ENCODE results near the gene NME2. TPM values are rescaled to one million over a fixed set of nuclear protein-coding genes. Genes with fewer than 3 reads are reported as not detected.

NME2 gene
- polyA plus RNA-seq, 2 donors: 640 to 840 TPM

DNA sequence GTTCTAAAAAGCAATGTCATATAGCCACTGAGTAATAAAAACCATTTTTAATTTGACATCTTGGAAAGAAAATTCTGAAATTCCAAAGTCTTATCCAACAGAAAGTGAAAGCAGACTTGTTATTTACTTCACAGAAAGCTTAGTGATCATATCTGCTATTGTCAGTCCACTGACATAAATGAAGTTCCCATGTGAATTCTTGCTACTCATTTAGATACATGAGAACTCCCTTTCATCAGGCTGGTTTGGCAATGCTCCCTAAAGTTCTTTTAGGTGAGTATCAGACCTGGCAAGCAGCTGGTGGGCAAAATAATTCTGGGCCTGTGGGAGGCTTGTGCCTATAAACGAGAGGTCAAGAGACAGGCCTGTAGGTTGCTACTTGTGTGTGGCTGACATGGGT, 23.4 kb downstream of the NME2 start:
- Histone ChIP-seq H3K27me3 (ENCODE audit: control insufficient read depth in 1 of 2, insufficient read depth in 2 of 2, low read length in 2 of 2) (no peaks in the 10 kb centered on the region), H3K36me3 (ENCODE audit: control insufficient read depth in 2 of 2, insufficient read depth in 2 of 2, low read length in 1 of 2) (peaks cover 0 to 12% of the 10 kb centered on the region in 2 donors), H3K4me3 (ENCODE audit: low read depth in 1 of 2, low read length in 2 of 2) (no peak overlapping the region), H3K4me1 (ENCODE audit: control insufficient read depth in 2 of 2, insufficient read depth in 2 of 2, low read length in 1 of 2) (no peaks in the 10 kb centered on the region), H3K9me3 (ENCODE audit: control insufficient read depth in 2 of 2, insufficient read depth in 1 of 2, low read depth in 1 of 2, low read length in 1 of 2) (no peaks in the 10 kb centered on the region), H3K27ac (ENCODE audit: low read depth in 2 of 2, low read length in 1 of 2) (no peak overlapping the region)
- 70 to 79% methylated on average over 1 of the region's 1 CpG for WGBS, 2 donors

GRCh38 chr17:51191895-51192294, 25.7 kb downstream of the NME2 start:
- H3K27me3 ChIP-seq (ENCODE audit: control insufficient read depth in 1 of 2, insufficient read depth in 2 of 2, low read length in 2 of 2): no peaks in the 10 kb centered on the region
- H3K27ac ChIP-seq (ENCODE audit: low read depth in 2 of 2, low read length in 1 of 2): no peak overlapping the region
- no peaks in the 10 kb centered on the region for H3K9me3 ChIP-seq (ENCODE audit: control insufficient read depth in 2 of 2, insufficient read depth in 1 of 2, low read depth in 1 of 2, low read length in 1 of 2)
- 80 to 87% methylated on average over 2 of the region's 2 CpGs for WGBS, 2 donors
- H3K4me1 ChIP-seq (ENCODE audit: control insufficient read depth in 2 of 2, insufficient read depth in 2 of 2, low read length in 1 of 2): no peaks in the 10 kb centered on the region
- no peak overlapping the region for H3K4me3 ChIP-seq (ENCODE audit: low read depth in 1 of 2, low read length in 2 of 2)
- peaks cover 0 to 10% of the 10 kb centered on the region in 2 donors for H3K36me3 ChIP-seq (ENCODE audit: control insufficient read depth in 2 of 2, insufficient read depth in 2 of 2, low read length in 1 of 2)

GRCh38 chr17:51197754-51198153, 31.5 kb downstream of the NME2 start:
- peaks cover 5 to 18% of the 10 kb centered on the region in 2 donors for H3K36me3 ChIP-seq (ENCODE audit: control insufficient read depth in 2 of 2, insufficient read depth in 2 of 2, low read length in 1 of 2)
- no peak overlapping the region for H3K4me3 ChIP-seq (ENCODE audit: low read depth in 1 of 2, low read length in 2 of 2)
- no peaks in the 10 kb centered on the region for H3K9me3 ChIP-seq (ENCODE audit: control insufficient read depth in 2 of 2, insufficient read depth in 1 of 2, low read depth in 1 of 2, low read length in 1 of 2)
- WGBS, 2 donors: 98% methylated on average over 4 of the region's 4 CpGs
- H3K27me3 ChIP-seq (ENCODE audit: control insufficient read depth in 1 of 2, insufficient read depth in 2 of 2, low read length in 2 of 2): no peaks in the 10 kb centered on the region
- no peak overlapping the region for H3K27ac ChIP-seq (ENCODE audit: low read depth in 2 of 2, low read length in 1 of 2)
- H3K4me1 ChIP-seq (ENCODE audit: control insufficient read depth in 2 of 2, insufficient read depth in 2 of 2, low read length in 1 of 2): no peaks in the 10 kb centered on the region

DNA sequence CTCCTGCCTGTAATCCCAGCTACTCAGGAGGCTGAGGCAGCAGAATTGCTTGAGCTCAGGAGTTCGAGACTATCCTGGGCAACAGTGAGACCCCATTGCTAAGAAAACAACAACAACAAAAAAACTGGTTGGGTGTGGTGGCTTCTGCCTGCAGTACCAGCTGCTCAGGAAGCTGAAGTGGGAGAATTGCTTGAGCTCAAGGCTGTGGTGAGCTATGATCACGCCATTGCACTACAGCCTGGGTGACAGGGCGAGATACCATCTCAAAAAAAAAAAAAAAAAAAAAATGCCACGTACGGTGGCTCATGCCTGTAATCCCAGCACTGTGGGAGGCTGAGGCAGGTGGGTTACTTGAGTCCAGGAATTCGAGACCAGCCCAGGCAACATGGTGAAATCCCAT, 34.1 kb downstream of the NME2 start:
- H3K4me1 ChIP-seq (ENCODE audit: control insufficient read depth in 2 of 2, insufficient read depth in 2 of 2, low read length in 1 of 2): no peaks in the 10 kb centered on the region
- H3K4me3 ChIP-seq (ENCODE audit: low read depth in 1 of 2, low read length in 2 of 2): no peak overlapping the region
- no peak overlapping the region for H3K27ac ChIP-seq (ENCODE audit: low read depth in 2 of 2, low read length in 1 of 2)
- no peaks in the 10 kb centered on the region for H3K27me3 ChIP-seq (ENCODE audit: control insufficient read depth in 1 of 2, insufficient read depth in 2 of 2, low read length in 2 of 2)
- 93% methylated on average over 6 of the region's 6 CpGs for WGBS, 2 donors
- peaks cover 5 to 14% of the 10 kb centered on the region in 2 donors for H3K36me3 ChIP-seq (ENCODE audit: control insufficient read depth in 2 of 2, insufficient read depth in 2 of 2, low read length in 1 of 2)
- no peaks in the 10 kb centered on the region for H3K9me3 ChIP-seq (ENCODE audit: control insufficient read depth in 2 of 2, insufficient read depth in 1 of 2, low read depth in 1 of 2, low read length in 1 of 2)

DNA sequence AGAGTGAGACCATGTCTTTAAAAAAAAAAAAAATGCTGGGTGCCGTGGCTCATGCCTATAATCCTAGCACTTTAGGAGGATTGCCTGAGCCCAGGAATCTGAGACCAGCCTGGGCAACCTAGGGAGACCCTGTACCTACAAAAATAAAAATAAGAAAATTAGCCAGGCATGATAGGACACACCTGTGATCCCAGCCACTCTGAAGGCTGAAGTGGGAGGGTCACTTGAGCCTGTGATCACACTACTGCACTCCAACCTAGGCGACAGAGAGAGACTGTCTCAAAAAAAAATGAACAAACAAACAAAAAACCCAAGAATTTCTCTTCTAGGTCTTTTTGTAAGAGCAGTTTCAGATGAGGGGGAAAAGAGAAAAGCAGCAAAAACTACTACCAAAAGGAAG, 34.6 kb downstream of the NME2 start:
- H3K36me3 ChIP-seq (ENCODE audit: control insufficient read depth in 2 of 2, insufficient read depth in 2 of 2, low read length in 1 of 2): peaks cover 5 to 12% of the 10 kb centered on the region in 2 donors
- 85 to 89% methylated on average over 2 of the region's 2 CpGs for WGBS, 2 donors

GRCh38 chr17:51203838-51204237, 37.6 kb downstream of the NME2 start:
- Histone ChIP-seq H3K4me3 (ENCODE audit: low read depth in 1 of 2, low read length in 2 of 2) (no peak overlapping the region), H3K4me1 (ENCODE audit: control insufficient read depth in 2 of 2, insufficient read depth in 2 of 2, low read length in 1 of 2) (no peaks in the 10 kb centered on the region), H3K27me3 (ENCODE audit: control insufficient read depth in 1 of 2, insufficient read depth in 2 of 2, low read length in 2 of 2) (no peaks in the 10 kb centered on the region), H3K36me3 (ENCODE audit: control insufficient read depth in 2 of 2, insufficient read depth in 2 of 2, low read length in 1 of 2) (peaks cover 2 to 11% of the 10 kb centered on the region in 2 donors), H3K9me3 (ENCODE audit: control insufficient read depth in 2 of 2, insufficient read depth in 1 of 2, low read depth in 1 of 2, low read length in 1 of 2) (no peaks in the 10 kb centered on the region), H3K27ac (ENCODE audit: low read depth in 2 of 2, low read length in 1 of 2) (no peak overlapping the region)

More for the DNA sequence above, 34.6 kb downstream of the NME2 start:
- no peaks in the 10 kb centered on the region for H3K27me3 ChIP-seq (ENCODE audit: control insufficient read depth in 1 of 2, insufficient read depth in 2 of 2, low read length in 2 of 2)
- H3K27ac ChIP-seq (ENCODE audit: low read depth in 2 of 2, low read length in 1 of 2): no peak overlapping the region
- no peaks in the 10 kb centered on the region for H3K4me1 ChIP-seq (ENCODE audit: control insufficient read depth in 2 of 2, insufficient read depth in 2 of 2, low read length in 1 of 2)
- no peaks in the 10 kb centered on the region for H3K9me3 ChIP-seq (ENCODE audit: control insufficient read depth in 2 of 2, insufficient read depth in 1 of 2, low read depth in 1 of 2, low read length in 1 of 2)
- no peak overlapping the region for H3K4me3 ChIP-seq (ENCODE audit: low read depth in 1 of 2, low read length in 2 of 2)

GRCh38 chr17:51214920-51215319, 48.7 kb downstream of the NME2 start:
- WGBS, 2 donors: 97% methylated on average over 1 of the region's 1 CpG
- H3K9me3 ChIP-seq (ENCODE audit: control insufficient read depth in 2 of 2, insufficient read depth in 1 of 2, low read depth in 1 of 2, low read length in 1 of 2): no peaks in the 10 kb centered on the region
- H3K27ac ChIP-seq (ENCODE audit: low read depth in 2 of 2, low read length in 1 of 2): no peak overlapping the region
- H3K36me3 ChIP-seq (ENCODE audit: control insufficient read depth in 2 of 2, insufficient read depth in 2 of 2, low read length in 1 of 2): peaks cover 0 to 2% of the 10 kb centered on the region in 2 donors
- no peak overlapping the region for H3K4me3 ChIP-seq (ENCODE audit: low read depth in 1 of 2, low read length in 2 of 2)
- no peaks in the 10 kb centered on the region for H3K27me3 ChIP-seq (ENCODE audit: control insufficient read depth in 1 of 2, insufficient read depth in 2 of 2, low read length in 2 of 2)
- H3K4me1 ChIP-seq (ENCODE audit: control insufficient read depth in 2 of 2, insufficient read depth in 2 of 2, low read length in 1 of 2): no peaks in the 10 kb centered on the region

DNA sequence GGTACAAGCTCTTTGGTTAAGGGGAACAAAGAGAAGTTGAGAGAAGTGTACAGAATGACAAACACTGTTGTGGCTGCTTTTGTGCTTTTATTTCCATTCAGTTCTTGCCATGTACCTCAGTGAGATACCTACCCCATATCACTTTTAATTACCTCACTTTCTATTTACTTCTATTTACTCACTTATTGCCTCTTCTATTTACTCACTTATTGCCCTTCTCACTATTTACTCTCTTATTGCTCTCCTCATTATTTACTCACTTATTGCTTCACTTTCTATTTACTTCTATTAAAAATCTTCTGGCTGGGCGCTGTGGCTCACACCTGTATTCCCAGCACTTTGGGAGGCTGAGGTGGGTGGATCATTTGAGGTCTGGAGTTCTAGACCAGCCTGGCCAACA, 51.7 kb downstream of the NME2 start:
- H3K4me3 ChIP-seq (ENCODE audit: low read depth in 1 of 2, low read length in 2 of 2): no peak overlapping the region
- H3K27ac ChIP-seq (ENCODE audit: low read depth in 2 of 2, low read length in 1 of 2): no peak overlapping the region
- WGBS, 2 donors: 93 to 97% methylated on average over 1 of the region's 1 CpG
- no peaks in the 10 kb centered on the region for H3K36me3 ChIP-seq (ENCODE audit: control insufficient read depth in 2 of 2, insufficient read depth in 2 of 2, low read length in 1 of 2)
- H3K4me1 ChIP-seq (ENCODE audit: control insufficient read depth in 2 of 2, insufficient read depth in 2 of 2, low read length in 1 of 2): no peaks in the 10 kb centered on the region
- H3K9me3 ChIP-seq (ENCODE audit: control insufficient read depth in 2 of 2, insufficient read depth in 1 of 2, low read depth in 1 of 2, low read length in 1 of 2): no peaks in the 10 kb centered on the region
- H3K27me3 ChIP-seq (ENCODE audit: control insufficient read depth in 1 of 2, insufficient read depth in 2 of 2, low read length in 2 of 2): no peaks in the 10 kb centered on the region

DNA sequence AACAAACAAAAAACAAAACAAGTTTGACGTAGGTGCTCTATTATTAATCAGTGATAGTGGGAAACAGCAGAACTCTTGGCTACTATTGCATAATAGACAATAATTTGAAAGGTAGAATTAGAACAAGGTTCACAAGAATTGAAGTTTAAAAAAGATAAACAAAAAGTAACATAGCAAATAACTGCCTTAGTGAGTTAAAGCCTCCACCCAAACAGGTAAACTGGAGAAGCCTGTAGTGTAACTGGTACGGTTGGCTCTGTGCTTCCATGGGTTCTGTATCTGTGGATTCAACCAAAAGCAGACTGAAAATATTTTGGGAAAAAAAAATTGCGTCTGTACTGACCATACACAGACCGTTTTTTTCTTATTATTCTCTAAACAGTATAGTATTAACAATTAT, 55.1 kb downstream of the NME2 start:
- Histone ChIP-seq H3K27ac (ENCODE audit: low read depth in 2 of 2, low read length in 1 of 2) (no peak overlapping the region), H3K36me3 (ENCODE audit: control insufficient read depth in 2 of 2, insufficient read depth in 2 of 2, low read length in 1 of 2) (no peaks in the 10 kb centered on the region), H3K4me1 (ENCODE audit: control insufficient read depth in 2 of 2, insufficient read depth in 2 of 2, low read length in 1 of 2) (no peaks in the 10 kb centered on the region), H3K9me3 (ENCODE audit: control insufficient read depth in 2 of 2, insufficient read depth in 1 of 2, low read depth in 1 of 2, low read length in 1 of 2) (no peaks in the 10 kb centered on the region), H3K27me3 (ENCODE audit: control insufficient read depth in 1 of 2, insufficient read depth in 2 of 2, low read length in 2 of 2) (no peaks in the 10 kb centered on the region), H3K4me3 (ENCODE audit: low read depth in 1 of 2, low read length in 2 of 2) (no peak overlapping the region)
- WGBS, 2 donors: 81 to 83% methylated on average over 4 of the region's 4 CpGs

All from esophagus (tissue), 2 donors.